NCI-H1105 (cell line): ENCODE results near the gene NR0B2.
"Not testable (repeated sequence)": the region's sequence is repeated elsewhere in the genome, so short reads cannot be mapped to it uniquely, and the experiment has no call there.

Experiments
- DNase-seq: peaks from one replicate; lab custom pipeline; 2025; lab: John Stamatoyannopoulos, UW

NR0B2 gene, protein sequence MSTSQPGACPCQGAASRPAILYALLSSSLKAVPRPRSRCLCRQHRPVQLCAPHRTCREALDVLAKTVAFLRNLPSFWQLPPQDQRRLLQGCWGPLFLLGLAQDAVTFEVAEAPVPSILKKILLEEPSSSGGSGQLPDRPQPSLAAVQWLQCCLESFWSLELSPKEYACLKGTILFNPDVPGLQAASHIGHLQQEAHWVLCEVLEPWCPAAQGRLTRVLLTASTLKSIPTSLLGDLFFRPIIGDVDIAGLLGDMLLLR

DNA sequence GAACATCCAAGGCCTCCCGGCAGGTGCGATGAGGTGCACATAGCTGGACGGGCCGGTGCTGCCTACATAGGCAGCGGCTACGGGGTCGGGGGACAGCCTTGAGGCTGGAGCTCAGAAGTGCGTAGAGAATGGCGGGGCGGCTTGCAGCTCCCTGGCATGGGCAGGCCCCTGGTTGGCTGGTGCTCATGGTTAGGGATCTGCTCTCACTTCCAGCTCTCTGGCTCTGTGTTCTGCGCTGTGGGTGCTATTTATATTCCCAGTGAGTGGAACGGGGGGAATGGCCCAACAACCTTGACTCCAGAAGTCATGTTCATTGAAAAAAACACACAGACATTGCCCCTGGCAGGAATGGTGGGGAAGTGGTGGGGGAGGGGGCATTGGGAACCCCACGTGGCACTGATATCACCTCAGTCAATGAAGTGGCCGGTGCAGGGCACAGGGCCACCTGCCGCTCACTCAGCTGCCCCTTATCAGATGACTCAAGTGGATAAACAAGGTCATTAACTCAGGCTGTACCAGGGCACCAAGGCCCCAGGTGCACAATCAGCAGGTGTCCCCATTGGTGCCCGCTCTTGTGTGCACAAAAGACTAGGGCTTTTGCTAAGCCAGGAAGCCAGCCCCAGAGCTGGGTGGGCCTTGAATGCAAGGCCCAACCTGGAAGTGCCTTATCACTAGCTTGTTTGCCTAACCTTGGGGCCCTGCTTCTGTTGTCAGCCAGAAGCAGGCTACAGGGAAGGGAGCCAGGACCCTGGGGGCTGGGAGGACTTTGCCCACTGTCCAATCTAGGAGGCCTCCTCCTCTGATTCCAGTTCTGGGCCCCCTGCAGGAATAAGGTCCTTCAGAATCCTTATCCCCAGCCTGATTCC, at the start of gene NR0B2:
Gene NR0B2, minus strand, starts transcription at position 222 of the 866 bp plus-strand sequence. Its CDS starts 35 bp downstream, at position 187.
- DNase-seq = peak; percentile 99

DNA sequence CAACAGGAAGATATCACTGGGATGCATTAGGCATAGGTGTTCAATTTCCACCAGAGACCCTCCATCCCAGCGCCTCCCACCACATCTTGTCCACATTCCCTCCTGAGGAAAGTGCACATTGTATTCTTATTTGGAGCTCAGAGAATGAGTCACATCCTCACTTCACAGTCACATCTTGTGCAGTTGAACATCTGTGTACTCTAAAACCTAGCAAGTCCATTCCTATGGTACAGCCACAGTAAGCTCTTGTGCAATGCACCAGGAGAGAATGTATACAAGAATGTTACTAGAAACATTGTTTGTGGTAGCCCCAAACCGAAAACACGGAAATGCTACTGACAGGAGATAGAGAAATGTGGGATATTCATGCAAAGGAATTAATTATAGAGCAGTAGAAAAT, 48.1 kb upstream of the NR0B2 start:
- DNase-seq = no peak

DNA sequence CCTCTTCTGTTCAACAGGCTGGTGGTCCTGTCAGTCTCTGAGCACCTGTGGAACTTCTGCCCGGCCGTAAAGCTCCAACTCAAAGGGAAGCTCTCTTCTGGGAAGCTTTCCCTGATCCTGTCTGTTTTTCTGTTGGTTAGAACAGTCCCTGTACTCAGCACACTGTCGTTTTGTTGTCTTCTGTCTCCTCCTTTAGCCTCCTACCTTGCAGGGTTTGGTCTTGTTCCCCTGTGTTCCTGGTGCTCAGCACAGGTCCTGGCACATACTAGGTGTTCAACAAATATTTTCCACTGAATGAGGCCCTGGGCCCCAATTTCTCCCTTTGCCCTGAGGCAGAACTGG, 46.8 kb upstream of the NR0B2 start:
- DNase-seq = no peak

DNA sequence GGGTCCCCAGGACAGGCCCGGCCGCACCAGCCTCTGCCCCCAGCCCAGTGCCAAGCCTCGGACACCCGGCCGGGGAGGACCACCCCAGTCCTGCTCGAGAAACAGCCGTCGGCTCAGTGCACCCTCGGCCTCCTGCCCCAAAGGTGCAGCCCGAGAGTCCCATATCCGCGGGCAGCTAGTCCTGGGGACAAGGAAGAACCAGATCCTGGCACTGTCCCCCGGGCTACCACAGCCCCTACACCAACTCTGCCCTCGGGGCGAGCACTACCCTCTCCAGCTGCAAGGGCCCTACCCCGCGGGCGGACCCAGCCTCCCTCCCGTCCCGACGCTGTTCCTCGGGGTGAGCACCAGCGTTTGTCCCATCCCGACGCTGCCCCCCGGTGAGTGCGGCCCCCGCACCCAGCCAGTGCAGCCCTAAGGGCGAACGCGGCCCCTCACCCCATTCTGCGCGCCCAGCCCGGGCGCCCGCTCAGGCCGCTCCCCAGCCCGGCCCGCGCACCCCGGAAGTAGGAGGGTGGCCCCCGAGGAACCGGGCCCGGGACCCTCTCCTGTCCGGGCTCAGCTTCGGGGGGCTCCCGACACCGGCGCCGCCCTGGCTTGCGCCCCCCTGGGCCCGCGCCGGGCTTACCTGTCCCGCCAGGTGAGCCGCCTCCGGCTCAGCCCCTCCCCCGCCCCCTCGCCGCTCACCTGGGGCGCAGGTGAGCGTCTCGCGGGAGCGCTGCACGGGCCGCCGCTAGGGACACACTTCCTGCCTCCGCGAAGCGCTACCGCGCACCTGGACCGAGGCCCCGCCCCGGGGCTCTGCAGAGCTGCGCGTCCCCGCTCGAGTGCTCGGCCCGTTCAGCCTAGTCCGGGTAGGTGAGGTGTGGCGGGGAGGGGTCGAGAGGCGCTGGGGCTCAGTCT, 46.2 kb upstream of the NR0B2 start, which contains the start of gene KDF1:
Gene KDF1, minus strand, starts transcription at position 747 of the 903 bp plus-strand sequence. CDS start 8,088 bp downstream, outside the sequence.
- DNase-seq = peak; percentile 86

DNA sequence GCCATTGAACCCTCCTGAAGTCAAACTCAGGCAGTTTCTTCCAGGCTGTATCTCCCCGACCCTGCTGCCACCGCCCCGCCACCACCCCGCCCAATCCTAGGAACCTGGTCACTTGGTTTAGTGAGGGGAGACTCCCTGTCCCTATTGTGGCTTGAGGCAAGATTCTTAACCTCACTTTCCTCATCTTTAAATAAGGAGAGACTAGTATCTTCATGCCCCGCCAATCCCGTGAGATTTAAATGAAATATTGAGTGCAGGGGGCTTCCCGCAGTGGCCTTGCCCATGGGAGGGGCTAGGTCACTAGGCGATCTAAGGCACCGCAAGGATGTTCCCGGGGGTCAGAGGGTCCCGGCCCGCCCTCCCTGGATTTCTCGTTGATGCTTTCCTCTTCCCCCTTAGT, 45.5 kb upstream of the NR0B2 start:
- DNase-seq = no peak

DNA sequence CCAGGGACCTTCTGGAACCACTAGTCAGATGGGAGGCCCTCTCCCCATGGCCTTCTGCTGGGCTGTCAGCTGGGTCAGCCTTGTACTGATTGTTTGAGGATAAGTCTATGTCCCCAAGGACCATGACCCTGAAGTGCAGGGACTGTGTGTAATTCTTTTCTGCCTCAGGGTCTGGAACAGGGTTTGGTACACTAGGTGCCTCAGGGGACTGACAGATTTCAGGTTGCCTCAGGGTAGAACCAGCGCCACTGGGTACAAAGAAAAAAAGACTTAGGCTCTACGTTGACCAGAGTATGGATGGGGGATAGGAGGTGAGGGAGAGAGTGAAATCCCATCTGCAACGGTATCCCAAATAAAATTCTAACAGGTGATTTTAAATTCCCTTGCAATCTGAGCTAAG, 43.5 kb upstream of the NR0B2 start:
- DNase-seq = no peak

DNA sequence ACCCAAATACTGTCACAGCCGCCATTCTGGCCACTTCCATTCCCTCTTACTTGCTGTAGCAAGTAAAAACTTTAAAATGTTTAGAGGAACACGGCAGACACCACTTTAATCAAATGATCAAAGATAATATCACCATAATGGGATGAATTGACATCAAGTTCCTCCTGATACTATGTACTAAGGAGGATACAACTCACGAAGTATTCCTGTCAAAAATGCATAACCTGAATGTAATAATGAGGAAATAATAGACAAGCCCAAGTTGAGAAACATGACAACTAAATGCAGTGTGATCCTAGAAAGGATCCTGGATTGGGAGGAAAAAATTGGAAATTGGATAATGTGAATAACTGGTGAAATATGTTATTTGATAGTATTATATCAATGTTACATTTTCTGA, 42.5 kb upstream of the NR0B2 start:
- DNase-seq = no peak

DNA sequence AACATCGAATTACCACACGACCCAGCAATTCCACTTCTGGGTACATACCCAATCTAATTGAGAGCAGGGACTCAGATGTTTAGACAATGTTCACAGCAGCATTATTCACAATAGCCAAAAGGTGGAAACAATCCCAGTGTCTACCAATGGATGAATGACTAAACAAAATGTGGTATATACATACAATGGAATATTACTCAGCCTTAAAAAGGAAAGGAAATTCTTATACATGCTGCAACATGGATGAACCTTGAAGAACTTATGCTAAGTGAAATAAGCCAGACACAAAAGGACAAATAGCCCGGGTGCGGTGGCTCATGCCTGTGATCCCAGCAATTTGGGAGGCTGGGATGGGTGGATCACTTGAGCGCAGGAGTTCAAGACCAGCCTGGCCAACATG, 39.6 kb upstream of the NR0B2 start:
- DNase-seq = no peak

DNA sequence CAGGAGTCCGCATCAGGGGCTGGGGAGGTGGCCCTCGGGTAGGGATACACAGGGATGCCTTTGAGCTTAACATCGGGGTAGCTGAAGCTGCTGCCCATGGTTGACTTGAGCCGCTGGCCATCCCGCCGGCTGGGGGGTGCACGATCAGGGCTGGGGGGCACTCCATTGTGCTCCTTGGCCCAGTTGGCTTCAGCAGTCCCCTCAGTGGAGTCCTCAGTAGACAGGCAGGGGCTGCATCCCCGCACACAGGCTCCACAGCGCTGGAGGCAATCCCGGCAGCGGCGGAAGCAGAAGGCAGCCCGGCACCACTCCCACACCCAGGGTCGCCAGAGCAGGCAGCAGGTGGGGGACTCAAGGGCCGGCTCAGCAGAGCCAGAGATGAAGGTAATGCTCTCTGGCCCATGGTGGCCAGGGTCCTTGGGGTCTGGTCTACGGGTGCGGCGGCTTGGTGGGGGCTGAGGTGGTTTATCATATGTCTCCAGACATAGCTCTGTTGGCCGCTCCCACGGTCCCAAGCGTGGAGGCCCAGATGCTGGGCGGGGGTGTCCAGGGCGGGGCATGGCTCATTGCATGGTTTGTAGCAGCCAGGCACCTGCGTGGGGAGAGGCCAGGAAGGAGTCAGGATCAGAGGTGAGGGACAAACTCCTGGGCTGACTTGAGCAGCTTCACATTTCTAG, 38.2 kb upstream of the NR0B2 start:
- DNase-seq = no peak

DNA sequence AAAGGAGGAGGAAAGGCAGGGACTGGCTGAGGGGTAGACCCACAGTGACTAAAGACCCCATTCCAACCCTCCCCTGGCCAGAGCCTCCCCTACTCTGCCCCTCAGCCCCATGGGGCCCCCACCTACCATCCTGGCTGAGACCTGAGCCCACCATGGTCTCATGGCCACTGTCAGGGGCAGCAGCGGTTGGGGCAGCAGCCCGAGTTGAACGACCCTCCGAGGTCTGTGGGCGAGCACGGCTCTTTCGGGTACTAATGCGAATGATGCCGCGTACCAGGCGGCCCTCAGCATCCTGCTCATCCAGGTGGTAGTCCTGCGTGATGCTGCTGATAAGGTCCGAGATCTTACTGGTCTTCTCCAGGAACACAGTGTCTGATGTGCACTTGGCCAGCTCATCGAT, 37.4 kb upstream of the NR0B2 start:
- no peak for DNase-seq

DNA sequence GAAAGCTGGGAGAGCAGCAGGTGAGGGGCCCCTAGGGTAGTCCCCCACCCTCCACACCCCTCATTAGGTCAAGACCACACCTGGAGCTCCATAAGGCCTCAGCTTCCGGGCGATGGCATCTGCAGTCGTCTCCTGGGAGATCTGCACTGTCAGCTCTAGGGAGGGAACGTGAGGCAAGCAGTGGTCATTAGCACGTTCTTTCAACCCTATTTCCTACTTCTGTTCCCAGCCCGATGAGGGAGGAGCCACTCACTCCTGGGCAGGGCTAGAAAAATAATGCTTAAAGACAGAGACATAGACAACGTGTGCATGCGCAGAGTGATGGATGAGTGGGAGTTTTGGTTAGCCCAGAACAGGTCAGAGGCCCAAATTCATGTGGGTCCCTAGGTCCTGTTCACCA, 36.8 kb upstream of the NR0B2 start:
- DNase-seq = no peak

DNA sequence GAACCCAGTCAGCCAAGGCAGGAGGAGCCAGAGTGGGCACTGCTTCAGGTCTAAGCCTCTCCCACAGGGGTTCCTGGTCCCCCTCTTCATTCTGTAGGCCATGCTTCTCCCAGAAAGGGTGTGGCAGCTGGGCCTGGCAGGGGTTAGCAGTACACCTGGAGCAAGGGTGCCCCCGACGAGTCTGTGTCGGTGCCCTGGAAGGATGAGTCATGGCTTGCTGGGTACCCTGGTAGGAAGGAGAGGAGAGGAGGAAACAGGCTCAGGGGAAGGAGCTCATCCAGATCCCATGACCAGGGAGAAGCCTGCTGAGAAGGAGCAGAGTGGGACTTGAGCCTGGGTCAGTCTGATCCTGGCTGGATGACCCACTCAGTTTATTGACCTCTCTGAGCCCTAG, 36.1 kb upstream of the NR0B2 start:
- no peak for DNase-seq

DNA sequence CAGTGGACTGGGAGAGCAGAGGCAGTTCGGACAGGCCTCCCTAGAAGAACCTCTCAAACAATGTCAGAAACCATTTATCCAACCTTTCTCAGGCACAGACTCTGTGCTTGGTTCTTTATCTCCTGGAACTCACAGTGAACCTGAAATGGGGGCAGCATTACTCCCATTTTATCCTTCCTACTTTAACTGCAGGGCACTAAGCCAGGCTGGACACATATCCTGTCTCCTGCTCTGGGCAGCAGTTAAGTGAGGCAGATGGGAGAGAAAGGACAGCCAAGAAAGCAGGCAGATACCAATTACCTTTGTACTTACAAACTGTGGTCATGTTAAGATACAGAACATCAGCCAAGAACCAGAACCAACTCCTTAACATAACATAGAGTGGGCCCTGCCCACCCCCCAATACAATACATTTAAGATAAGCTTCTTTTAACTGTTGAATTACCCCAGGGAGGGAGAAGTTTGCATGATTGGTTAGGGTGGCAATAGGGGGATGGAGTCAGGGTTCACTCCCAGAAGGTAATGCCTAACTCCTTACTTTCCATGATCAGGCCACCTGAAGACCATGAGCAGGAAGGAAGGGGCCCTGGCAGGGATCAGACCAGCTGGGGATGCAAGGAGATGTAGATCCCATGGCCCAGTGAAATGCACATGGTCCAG, 35.6 kb upstream of the NR0B2 start:
- DNase-seq = no peak

DNA sequence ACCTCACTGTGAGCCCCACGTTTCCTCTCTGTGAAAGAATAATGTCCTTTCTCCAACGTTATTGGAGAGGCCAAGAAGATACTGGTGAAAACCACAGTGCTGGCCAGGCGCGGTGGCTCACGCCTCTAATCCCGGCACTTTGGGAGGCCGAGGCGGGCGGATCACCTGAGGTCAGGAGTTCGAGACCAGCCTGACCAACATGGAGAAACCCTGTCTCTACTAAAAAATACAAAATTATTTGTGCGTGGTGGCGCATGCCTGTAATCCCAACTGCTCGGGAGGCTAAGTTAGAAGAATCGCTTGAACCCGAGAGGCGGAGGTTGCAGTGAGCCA, 34.9 kb upstream of the NR0B2 start:
- not testable (repeated sequence) for DNase-seq

DNA sequence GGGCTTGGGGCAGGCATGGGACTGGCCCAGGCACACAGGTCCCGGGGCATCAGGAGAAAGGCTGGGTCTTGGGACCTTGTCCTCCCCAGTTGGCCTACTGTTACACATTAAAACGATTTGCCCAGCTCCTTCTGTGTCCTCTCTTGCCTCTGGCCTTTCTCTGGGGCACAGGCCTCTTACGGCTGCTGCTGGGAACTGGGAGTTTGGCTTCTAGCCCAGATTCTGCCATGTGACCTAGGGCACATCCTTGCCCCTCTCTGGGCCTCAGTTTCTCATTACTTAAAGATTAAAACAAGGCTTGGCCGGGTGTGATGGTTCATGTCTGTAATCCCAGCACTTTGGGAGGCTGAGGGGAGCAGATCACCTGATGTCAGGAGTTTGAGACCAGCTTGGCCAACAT, 32.5 kb upstream of the NR0B2 start:
- no peak for DNase-seq

DNA sequence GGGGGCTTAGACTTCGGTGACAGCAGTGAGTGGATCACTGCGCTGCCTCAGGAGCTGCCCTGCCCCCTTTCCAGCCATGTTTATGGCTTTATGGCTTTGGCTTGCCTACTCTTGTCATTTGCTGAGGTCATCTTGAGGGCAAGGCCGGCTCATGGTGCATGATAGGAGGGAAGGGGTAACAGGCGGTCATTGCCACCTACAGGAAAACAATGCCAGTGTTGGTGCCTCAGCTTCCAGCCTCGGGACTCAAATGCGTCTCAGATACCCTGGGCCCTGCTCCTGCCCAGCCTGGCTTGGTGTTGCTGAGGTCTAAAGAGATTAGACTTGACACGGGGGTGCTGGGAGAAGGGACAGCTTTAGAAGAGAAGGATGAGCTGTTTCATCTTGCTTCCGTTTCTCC, 32.0 kb upstream of the NR0B2 start:
- DNase-seq = no peak

DNA sequence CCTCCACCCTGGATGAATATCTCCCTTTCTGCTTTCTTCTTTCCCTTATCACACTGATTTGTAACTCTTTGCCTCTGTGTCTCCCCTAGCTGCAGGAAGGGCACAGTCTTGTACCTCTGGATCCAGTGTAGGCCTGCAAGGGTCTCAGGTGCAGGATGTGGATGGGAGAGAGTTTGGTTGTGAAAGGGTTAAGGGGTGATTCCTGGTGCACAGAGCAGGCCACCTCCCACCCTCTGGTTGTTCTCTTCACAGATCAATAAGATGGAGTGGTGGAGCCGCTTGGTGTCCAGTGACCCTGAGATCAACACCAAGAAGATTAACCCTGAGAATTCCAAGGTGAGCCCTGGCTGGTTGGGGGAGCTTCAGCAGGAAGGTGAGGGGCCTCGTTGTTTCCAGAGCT, 31.4 kb upstream of the NR0B2 start:
- DNase-seq = no peak

DNA sequence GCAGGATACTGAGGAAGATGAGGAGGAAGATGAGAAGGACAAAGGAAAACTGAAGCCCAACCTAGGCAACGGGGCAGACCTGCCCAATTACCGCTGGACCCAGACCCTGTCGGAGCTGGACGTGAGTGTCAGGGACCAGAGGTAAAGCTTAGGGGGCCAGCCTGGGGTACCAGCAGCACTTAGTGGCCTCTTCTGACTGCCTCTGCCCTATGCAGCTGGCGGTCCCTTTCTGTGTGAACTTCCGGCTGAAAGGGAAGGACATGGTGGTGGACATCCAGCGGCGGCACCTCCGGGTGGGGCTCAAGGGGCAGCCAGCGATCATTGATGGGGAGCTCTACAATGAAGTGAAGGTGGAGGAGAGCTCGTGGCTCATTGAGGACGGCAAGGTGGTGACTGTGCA, 28.9 kb upstream of the NR0B2 start:
- DNase-seq = no peak

DNA sequence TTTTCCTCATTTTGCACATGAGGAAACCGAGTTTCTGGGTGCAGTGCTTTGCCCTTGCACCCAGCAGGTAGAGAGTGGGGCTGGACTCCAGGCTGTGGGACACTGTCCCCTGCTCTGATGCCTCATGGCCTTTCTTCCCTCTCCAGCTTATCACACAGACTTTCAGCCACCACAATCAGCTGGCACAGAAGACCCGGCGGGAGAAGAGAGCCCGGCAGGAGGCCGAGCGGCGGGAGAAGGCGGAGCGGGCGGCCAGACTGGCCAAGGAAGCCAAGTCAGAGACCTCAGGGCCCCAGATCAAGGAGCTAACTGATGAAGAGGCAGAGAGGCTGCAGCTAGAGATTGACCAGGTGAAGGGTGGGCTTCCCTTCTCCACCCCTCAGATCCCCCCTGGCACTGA, 27.5 kb upstream of the NR0B2 start:
- no peak for DNase-seq

DNA sequence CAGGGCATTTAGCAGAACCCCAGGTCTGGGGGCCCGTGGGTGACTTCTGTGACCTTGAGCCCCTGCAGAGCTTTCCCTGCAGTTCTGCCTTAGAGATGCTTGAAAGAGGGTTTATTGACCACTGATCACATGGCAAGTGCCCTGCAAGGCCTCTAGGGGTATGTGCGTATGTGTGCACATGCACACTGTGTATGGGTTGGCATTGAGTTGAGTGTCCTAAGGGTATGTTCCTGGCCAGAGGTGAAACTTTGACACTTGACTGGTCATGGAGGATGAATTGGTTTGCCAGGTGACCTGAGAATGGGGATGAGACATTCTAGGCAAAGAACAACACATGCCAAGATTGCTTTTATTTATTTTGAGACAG, 24.9 kb upstream of the NR0B2 start:
- no peak for DNase-seq

DNA sequence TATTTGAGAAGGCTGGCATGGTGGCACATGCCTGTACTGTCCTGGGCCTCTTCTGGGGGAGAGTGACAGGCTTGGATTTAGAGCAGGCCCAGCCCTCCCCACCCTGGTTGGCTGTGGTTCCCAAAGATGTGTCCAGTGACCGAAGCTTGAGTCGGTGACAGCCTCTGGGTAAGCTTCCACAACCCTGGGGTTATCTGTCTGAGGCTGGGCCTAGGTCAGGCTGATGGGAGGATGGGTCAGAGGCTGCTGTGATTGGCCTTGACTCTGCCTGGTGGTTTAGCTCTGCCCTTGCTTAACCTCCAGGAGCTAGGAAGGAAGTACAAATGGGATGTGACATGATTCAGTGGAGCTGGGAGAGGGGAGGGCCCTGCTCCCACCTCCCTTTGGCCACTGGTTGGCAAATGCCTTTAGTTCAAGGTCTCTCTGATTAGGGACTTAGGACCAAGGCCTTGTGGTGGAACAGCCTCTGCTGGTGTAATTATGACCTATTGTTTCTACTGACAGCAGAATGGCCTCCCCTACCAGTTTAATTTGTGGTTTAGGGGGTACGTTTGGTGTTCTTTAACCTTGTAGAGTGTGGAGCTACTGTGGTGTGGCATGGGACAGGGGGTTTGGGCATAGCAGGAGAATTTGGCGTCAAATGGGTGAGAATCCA, 24.4 kb upstream of the NR0B2 start:
- DNase-seq = no peak
